ENCODE results near the gene RGP1.

RGP1 gene

DNA sequence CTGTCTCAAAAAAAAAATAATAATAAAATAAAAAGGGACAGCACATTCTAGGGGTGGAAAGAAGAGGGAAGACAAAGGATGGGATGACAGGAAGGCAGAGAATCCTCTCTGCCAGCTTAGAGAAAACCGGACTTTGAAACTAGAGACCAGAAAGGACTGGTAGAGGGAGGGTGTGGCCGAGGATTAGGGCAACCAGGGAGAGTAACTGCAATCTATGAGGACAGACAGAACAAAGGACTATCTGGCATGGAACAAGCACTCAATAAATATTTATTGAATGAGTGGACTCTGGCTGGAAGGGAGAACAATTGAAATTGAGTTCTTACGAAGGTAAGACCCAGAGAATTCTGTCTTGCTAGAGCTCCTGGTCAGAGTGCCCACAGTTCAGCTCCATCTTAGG is 2.5 kb upstream of the RGP1 start:
- Histone ChIP-seq H3K27ac (ENCODE audit: low read length) (peak overlapping the region; percentile 91), H3K36me3 (ENCODE audit: control insufficient read depth in 1 of 2, insufficient read depth in 2 of 2, low read length in 2 of 2) (peaks cover 38 to 42% of the 10 kb centered on the region in 2 donors), H3K4me3 (ENCODE audit: low read depth in 1 of 2, low read length in 2 of 2) (peak overlapping the region; percentile 96 to 97), H3K27me3 (ENCODE audit: low read depth, low read length) (no peaks in the 10 kb centered on the region), H3K4me1 (ENCODE audit: control insufficient read depth in 1 of 2, insufficient read depth in 2 of 2, low read length in 2 of 2) (peaks cover 25 to 39% of the 10 kb centered on the region in 2 donors), H3K9me3 (ENCODE audit: control insufficient read depth in 1 of 2, low read length in 2 of 2) (no peaks in the 10 kb centered on the region)

DNA sequence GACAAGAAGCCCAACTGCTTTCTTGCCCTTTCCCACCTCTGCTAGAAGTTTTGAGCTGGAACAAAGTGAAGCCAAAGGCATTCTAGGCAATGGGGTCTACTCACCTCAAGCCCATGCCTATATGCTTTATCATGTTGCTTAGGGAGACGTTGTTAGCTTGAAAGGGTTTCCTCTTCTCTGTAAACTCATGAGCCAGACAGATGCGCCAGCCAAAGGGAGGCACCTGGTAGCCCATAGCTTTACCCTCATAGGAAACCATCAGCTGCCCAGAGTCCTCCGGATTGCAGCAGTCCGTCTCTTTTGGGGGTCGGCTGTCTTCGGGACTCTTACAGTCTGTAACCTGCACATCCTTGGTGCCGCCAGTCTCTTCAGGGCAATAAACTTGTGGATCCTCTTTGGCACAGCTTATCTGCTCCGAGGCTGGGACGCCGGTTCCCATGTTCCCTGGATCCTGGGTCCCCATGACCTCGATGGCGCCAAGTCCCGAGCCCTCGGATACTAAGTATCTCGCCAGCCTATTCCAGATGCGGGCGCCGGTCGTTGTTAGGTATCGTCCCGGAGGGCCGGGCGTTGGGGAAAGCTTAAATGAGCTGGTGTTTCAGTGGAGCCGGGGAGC is 737 bp upstream of the RGP1 start:
- H3K9me3 ChIP-seq (ENCODE audit: control insufficient read depth in 1 of 2, low read length in 2 of 2), result no peaks in the 10 kb centered on the region
- peaks cover 39 to 42% of the 10 kb centered on the region in 2 donors for H3K36me3 ChIP-seq (ENCODE audit: control insufficient read depth in 1 of 2, insufficient read depth in 2 of 2, low read length in 2 of 2)
- peak overlapping the region; percentile 96 to 97 for H3K4me3 ChIP-seq (ENCODE audit: low read depth in 1 of 2, low read length in 2 of 2)
- H3K27ac ChIP-seq (ENCODE audit: low read length), result peak overlapping the region; percentile 91
- H3K27me3 ChIP-seq (ENCODE audit: low read depth, low read length), result no peaks in the 10 kb centered on the region
- H3K4me1 ChIP-seq (ENCODE audit: control insufficient read depth in 1 of 2, insufficient read depth in 2 of 2, low read length in 2 of 2), result peaks cover 25 to 39% of the 10 kb centered on the region in 2 donors

DNA sequence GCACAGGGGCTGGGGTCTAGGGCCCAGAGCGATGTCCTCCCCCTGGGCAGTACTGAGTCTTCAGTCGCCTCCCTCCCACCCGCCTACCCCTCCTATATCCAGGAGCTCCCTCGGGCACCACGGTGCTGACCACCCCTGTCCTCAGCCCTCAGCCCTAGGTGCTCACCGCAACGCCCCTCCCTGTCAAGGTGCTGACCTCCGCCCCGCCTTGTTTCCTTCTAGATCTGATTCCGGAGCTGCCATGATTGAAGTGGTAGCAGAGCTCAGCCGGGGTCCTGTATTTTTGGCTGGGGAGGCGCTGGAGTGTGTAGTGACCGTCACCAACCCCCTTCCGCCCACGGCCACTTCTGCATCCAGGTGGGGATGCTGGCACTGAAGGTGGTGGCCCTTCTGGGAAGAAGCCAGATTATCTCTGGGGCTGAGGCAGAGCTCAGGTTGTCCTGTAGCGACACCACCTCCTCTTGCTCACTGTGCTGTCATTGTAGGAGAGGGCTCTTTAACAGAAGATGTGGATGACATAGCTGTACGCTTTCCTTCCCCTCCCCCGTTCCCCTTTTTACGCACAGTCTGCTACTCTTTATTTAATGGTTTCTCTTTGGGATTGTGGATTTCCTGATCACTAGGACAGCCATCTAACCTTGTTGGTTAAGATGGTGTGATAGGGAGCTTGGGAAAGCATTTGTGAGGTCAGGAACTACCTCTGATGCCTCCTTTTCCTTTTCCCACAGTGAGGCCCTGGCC is 598 bp downstream of the RGP1 start:
- Histone ChIP-seq H3K36me3 (ENCODE audit: control insufficient read depth in 1 of 2, insufficient read depth in 2 of 2, low read length in 2 of 2) (peaks cover 34 to 39% of the 10 kb centered on the region in 2 donors), H3K4me1 (ENCODE audit: control insufficient read depth in 1 of 2, insufficient read depth in 2 of 2, low read length in 2 of 2) (peaks cover 25 to 39% of the 10 kb centered on the region in 2 donors), H3K4me3 (ENCODE audit: low read depth in 1 of 2, low read length in 2 of 2) (peak overlapping the region; percentile 77 to 97)

DNA sequence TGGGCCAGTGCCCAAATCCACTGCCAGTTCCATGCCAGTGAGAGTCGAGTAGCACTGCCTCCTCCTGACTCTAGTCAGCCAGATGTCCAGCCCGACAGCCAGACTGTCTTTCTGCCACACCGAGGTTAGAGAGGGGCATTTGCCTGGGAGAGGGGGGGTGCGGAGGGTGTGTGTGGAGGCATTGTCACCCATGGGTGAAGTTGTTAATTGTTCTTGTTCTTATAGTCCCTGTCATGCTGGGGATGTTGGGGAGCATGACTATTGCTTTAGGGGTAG is 1.1 kb downstream of the RGP1 start:
- peaks cover 34 to 38% of the 10 kb centered on the region in 2 donors for H3K36me3 ChIP-seq (ENCODE audit: control insufficient read depth in 1 of 2, insufficient read depth in 2 of 2, low read length in 2 of 2)
- H3K27me3 ChIP-seq (ENCODE audit: low read depth, low read length), result no peaks in the 10 kb centered on the region
- H3K27ac ChIP-seq (ENCODE audit: low read length), result peak overlapping the region; percentile 75
- H3K4me3 ChIP-seq (ENCODE audit: low read depth in 1 of 2, low read length in 2 of 2), result peak overlapping the region; percentile 77 to 97
- no peaks in the 10 kb centered on the region for H3K9me3 ChIP-seq (ENCODE audit: control insufficient read depth in 1 of 2, low read length in 2 of 2)
- H3K4me1 ChIP-seq (ENCODE audit: control insufficient read depth in 1 of 2, insufficient read depth in 2 of 2, low read length in 2 of 2), result peaks cover 25 to 39% of the 10 kb centered on the region in 2 donors

More for the DNA sequence above, 598 bp downstream of the RGP1 start:
- Histone ChIP-seq H3K9me3 (ENCODE audit: control insufficient read depth in 1 of 2, low read length in 2 of 2) (no peaks in the 10 kb centered on the region), H3K27me3 (ENCODE audit: low read depth, low read length) (no peaks in the 10 kb centered on the region), H3K27ac (ENCODE audit: low read length) (peak overlapping the region; percentile 75)

GRCh38 chr9:35753466-35753865 is 4.4 kb downstream of the RGP1 start:
- H3K36me3 ChIP-seq (ENCODE audit: control insufficient read depth in 1 of 2, insufficient read depth in 2 of 2, low read length in 2 of 2), result peaks cover 34 to 38% of the 10 kb centered on the region in 2 donors
- H3K4me3 ChIP-seq (ENCODE audit: low read depth in 1 of 2, low read length in 2 of 2), result no peak overlapping the region
- peaks cover 12 to 24% of the 10 kb centered on the region in 2 donors for H3K4me1 ChIP-seq (ENCODE audit: control insufficient read depth in 1 of 2, insufficient read depth in 2 of 2, low read length in 2 of 2)

GRCh38 chr9:35754264-35754663 is 5.2 kb downstream of the RGP1 start, which contains the start of gene MSMP:
MSMP (minus strand) TSS chr9:35754276; CDS start chr9:35754129, 147 bp downstream.
- peaks cover 12 to 24% of the 10 kb centered on the region in 2 donors for H3K4me1 ChIP-seq (ENCODE audit: control insufficient read depth in 1 of 2, insufficient read depth in 2 of 2, low read length in 2 of 2)
- H3K36me3 ChIP-seq (ENCODE audit: control insufficient read depth in 1 of 2, insufficient read depth in 2 of 2, low read length in 2 of 2), result peaks cover 34 to 38% of the 10 kb centered on the region in 2 donors
- H3K27ac ChIP-seq (ENCODE audit: low read length), result no peak within 1 kb of the TSS
- no peak within 1 kb of the TSS for H3K4me3 ChIP-seq (ENCODE audit: low read depth in 1 of 2, low read length in 2 of 2)
- no peaks in the 10 kb centered on the region for H3K9me3 ChIP-seq (ENCODE audit: control insufficient read depth in 1 of 2, low read length in 2 of 2)
- no peaks in the 10 kb centered on the region for H3K27me3 ChIP-seq (ENCODE audit: low read depth, low read length)

More at GRCh38 chr9:35753466-35753865, 4.4 kb downstream of the RGP1 start:
- H3K9me3 ChIP-seq (ENCODE audit: control insufficient read depth in 1 of 2, low read length in 2 of 2), result no peaks in the 10 kb centered on the region
- H3K27me3 ChIP-seq (ENCODE audit: low read depth, low read length), result no peaks in the 10 kb centered on the region
- no peak overlapping the region for H3K27ac ChIP-seq (ENCODE audit: low read length)

DNA sequence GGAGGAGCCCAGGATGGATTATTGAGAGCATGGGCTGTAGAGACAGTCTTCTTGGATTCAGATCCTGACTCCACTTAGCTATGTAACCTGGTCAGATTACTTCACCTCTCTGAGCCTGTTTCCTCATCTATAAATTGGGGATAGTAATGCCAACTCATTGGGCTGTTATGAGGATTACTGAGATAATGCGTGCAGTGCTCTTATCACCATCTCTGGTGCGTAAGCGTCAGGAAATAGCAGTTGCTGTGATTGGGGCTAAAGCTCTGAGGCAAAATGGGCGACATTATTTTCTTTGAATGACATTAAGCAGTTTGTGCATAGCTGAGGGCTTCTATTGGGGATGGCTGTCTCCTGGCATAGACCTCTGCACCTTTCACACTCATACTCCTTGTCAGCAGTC is 6.0 kb downstream of the RGP1 start:
- H3K27me3 ChIP-seq (ENCODE audit: low read depth, low read length), result no peaks in the 10 kb centered on the region
- no peaks in the 10 kb centered on the region for H3K9me3 ChIP-seq (ENCODE audit: control insufficient read depth in 1 of 2, low read length in 2 of 2)
- H3K27ac ChIP-seq (ENCODE audit: low read length), result no peak overlapping the region
- peaks cover 34 to 38% of the 10 kb centered on the region in 2 donors for H3K36me3 ChIP-seq (ENCODE audit: control insufficient read depth in 1 of 2, insufficient read depth in 2 of 2, low read length in 2 of 2)
- H3K4me3 ChIP-seq (ENCODE audit: low read depth in 1 of 2, low read length in 2 of 2), result no peak overlapping the region
- peaks cover 9 to 18% of the 10 kb centered on the region in 2 donors for H3K4me1 ChIP-seq (ENCODE audit: control insufficient read depth in 1 of 2, insufficient read depth in 2 of 2, low read length in 2 of 2)

DNA sequence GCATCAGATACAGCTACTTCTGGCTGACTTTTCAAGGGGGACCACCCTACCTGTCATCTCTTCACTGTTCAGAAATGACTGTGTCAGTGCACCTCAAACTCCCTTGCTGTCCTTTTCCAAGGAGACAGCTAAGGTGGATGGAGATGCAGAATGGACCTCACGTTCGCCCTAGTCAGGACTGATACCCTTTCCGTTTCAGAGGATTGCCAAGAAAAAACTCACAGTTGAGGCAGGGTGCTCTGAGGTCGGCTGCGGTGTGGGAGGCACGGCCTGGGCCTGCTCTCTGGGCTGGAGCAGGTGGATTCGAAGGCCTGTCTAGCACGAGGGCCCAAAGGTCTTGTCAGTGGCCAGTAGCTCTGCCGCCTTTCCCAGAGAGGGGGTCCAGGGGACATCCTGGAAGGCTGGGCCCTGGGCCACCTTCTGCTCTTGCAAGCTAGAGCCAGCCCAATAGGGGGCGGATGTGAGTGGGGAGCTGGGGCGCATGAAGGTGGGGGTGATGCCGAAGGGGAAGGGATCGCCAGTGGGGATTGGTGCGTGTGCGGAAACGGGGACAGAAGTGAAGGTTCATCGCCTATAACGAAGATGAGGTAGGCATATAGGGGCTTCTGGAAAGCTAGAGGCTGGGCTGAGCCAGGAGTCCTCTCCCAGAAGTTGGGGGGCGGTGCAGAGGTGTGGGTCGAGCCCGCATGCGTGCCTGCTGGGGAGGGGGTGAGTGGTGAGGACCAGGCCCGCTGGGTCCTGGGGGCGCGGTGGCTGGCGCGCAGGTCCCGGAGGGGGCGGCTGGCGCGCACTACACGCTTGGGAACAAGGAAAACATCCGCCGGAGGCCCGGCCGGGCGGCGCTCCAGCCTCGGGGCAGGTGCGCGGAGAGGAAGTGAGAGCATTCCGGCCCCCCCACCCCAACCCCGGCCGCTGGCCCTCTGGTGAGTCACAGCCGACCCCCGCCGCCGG is 7.5 kb downstream of the RGP1 start:
- Histone ChIP-seq H3K4me3 (ENCODE audit: low read depth in 1 of 2, low read length in 2 of 2) (peak overlapping the region; percentile 77 to 81), H3K27me3 (ENCODE audit: low read depth, low read length) (no peaks in the 10 kb centered on the region), H3K36me3 (ENCODE audit: control insufficient read depth in 1 of 2, insufficient read depth in 2 of 2, low read length in 2 of 2) (peaks cover 25 to 29% of the 10 kb centered on the region in 2 donors), H3K27ac (ENCODE audit: low read length) (peak overlapping the region; percentile 91), H3K4me1 (ENCODE audit: control insufficient read depth in 1 of 2, insufficient read depth in 2 of 2, low read length in 2 of 2) (peaks cover 5 to 13% of the 10 kb centered on the region in 2 donors), H3K9me3 (ENCODE audit: control insufficient read depth in 1 of 2, low read length in 2 of 2) (no peaks in the 10 kb centered on the region)

GRCh38 chr9:35757226-35757891 is 8.3 kb downstream of the RGP1 start:
- H3K9me3 ChIP-seq (ENCODE audit: control insufficient read depth in 1 of 2, low read length in 2 of 2), result no peaks in the 10 kb centered on the region
- H3K4me1 ChIP-seq (ENCODE audit: control insufficient read depth in 1 of 2, insufficient read depth in 2 of 2, low read length in 2 of 2), result peaks cover 5 to 13% of the 10 kb centered on the region in 2 donors
- H3K36me3 ChIP-seq (ENCODE audit: control insufficient read depth in 1 of 2, insufficient read depth in 2 of 2, low read length in 2 of 2), result peaks cover 19 to 21% of the 10 kb centered on the region in 2 donors
- H3K4me3 ChIP-seq (ENCODE audit: low read depth in 1 of 2, low read length in 2 of 2), result peak overlapping the region; percentile 77 to 81
- no peaks in the 10 kb centered on the region for H3K27me3 ChIP-seq (ENCODE audit: low read depth, low read length)
- H3K27ac ChIP-seq (ENCODE audit: low read length), result peak overlapping the region; percentile 91

- Histone ChIP-seq H3K36me3 (ENCODE audit: control insufficient read depth in 1 of 2, insufficient read depth in 2 of 2, low read length in 2 of 2) (peaks cover 14 to 15% of the 10 kb centered on the region in 2 donors), H3K27me3 (ENCODE audit: low read depth, low read length) (no peaks in the 10 kb centered on the region), H3K4me1 (ENCODE audit: control insufficient read depth in 1 of 2, insufficient read depth in 2 of 2, low read length in 2 of 2) (peaks cover 5 to 13% of the 10 kb centered on the region in 2 donors), H3K9me3 (ENCODE audit: control insufficient read depth in 1 of 2, low read length in 2 of 2) (no peaks in the 10 kb centered on the region), H3K4me3 (ENCODE audit: low read depth in 1 of 2, low read length in 2 of 2) (peak overlapping the region in 1 of 2 donors; percentile 77), H3K27ac (ENCODE audit: low read length) (peak overlapping the region; percentile 91)
Measured at GRCh38 chr9:35757892-35758275, 8.8 kb downstream of the RGP1 start.
